Inflammatory macrophage (primary cell): Measurements from ENCODE around the gene PRICKLE4.

Source experiments
- DNase-seq, 2 donors: peaks; one replicate each; pipeline ENCODE4 v3.0.0-alpha.2; 2020 to 2022

The PRICKLE4 gene

GRCh38 chr6:41771058-41771983 lies 9.3 kb upstream of the PRICKLE4 start:
- DNase-seq = no peak

- DNase-seq = no peak
These were observed 5.7 kb upstream of the PRICKLE4 start for GRCh38 chr6:41774841-41775240.

- no peak for DNase-seq
These were observed 5.2 kb upstream of the PRICKLE4 start for GRCh38 chr6:41775293-41775882.

GRCh38 chr6:41777551-41778285 lies 2.9 kb upstream of the PRICKLE4 start:
- DNase-seq = peak; percentile 77 to 93

- DNase-seq = no peak
These were observed 1.7 kb upstream of the PRICKLE4 start for GRCh38 chr6:41778895-41779294.

GRCh38 chr6:41779336-41779735 lies 1.2 kb upstream of the PRICKLE4 start:
- no peak for DNase-seq

GRCh38 chr6:41779788-41780550 lies 613 bp upstream of the PRICKLE4 start, which contains the start of gene FRS3:
Gene FRS3 (minus strand): TSS chr6:41779900. CDS start chr6:41776987, 2,913 bp downstream.
- peak; percentile 97 to 99 for DNase-seq

- DNase-seq = no peak
These were observed 766 bp downstream of the PRICKLE4 start for GRCh38 chr6:41781366-41781730.

GRCh38 chr6:41783106-41783780 lies 2.7 kb downstream of the PRICKLE4 start:
- DNase-seq = no peak

- DNase-seq = peak; percentile 79 to 81
These were observed 4.1 kb downstream of the PRICKLE4 start for GRCh38 chr6:41784581-41785171.

- no peak for DNase-seq
These were observed 4.7 kb downstream of the PRICKLE4 start for GRCh38 chr6:41785254-41785653.

GRCh38 chr6:41785689-41786450 lies 5.3 kb downstream of the PRICKLE4 start:
- no peak for DNase-seq

- peak; percentile 78 to 87 for DNase-seq
These were observed 6.1 kb downstream of the PRICKLE4 start for GRCh38 chr6:41786451-41787218.

- peak; percentile 96 for DNase-seq
These were observed 6.8 kb downstream of the PRICKLE4 start, which contains the start of gene TOMM6 for GRCh38 chr6:41787219-41787917. Gene TOMM6 (plus strand): TSS chr6:41787694. CDS start chr6:41787698, 4 bp downstream.

GRCh38 chr6:41789390-41789724 lies 8.8 kb downstream of the PRICKLE4 start:
- DNase-seq = no peak

- peak; percentile 20 to 51 for DNase-seq
These were observed 9.5 kb downstream of the PRICKLE4 start for GRCh38 chr6:41790045-41790444.

- DNase-seq = no peak
These were observed 10.7 kb downstream of the PRICKLE4 start for GRCh38 chr6:41791305-41791704.

GRCh38 chr6:41791984-41792383 lies 11.4 kb downstream of the PRICKLE4 start:
- DNase-seq = no peak

- DNase-seq = no peak
These were observed 15.9 kb downstream of the PRICKLE4 start for GRCh38 chr6:41796474-41796873.
